ENCODE measurements around the gene LTC4S. TPM values are rescaled to one million over a fixed set of nuclear protein-coding genes. Genes with fewer than 3 reads are reported as not detected.

LTC4S gene
- total RNA-seq, 1 donor from 2014 or later, result 2.6 TPM

DNA sequence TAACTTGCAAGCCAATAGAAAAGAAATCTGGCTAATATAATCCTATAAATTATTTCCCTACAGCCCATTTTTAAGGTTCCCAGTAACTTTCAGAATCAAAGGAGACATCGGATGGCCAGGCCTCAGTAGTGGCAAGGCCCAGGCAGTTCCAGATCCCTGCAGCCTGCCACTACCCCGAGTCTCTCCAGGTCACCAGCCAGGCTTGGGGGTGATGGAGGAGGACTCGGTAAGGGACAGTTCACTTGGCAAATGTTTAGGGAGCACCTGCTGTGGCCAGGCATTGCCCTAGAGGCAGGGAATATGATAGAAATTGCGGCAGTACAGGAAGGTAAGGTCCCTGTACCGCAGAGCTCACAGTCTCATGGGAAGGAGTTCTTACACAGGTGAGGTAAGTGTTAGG lies 15.2 kb upstream of the LTC4S start:
- intact Hi-C loops (cut with micrococcal nuclease), result no loop called here
- TF ChIP-seq, protein P1, sequence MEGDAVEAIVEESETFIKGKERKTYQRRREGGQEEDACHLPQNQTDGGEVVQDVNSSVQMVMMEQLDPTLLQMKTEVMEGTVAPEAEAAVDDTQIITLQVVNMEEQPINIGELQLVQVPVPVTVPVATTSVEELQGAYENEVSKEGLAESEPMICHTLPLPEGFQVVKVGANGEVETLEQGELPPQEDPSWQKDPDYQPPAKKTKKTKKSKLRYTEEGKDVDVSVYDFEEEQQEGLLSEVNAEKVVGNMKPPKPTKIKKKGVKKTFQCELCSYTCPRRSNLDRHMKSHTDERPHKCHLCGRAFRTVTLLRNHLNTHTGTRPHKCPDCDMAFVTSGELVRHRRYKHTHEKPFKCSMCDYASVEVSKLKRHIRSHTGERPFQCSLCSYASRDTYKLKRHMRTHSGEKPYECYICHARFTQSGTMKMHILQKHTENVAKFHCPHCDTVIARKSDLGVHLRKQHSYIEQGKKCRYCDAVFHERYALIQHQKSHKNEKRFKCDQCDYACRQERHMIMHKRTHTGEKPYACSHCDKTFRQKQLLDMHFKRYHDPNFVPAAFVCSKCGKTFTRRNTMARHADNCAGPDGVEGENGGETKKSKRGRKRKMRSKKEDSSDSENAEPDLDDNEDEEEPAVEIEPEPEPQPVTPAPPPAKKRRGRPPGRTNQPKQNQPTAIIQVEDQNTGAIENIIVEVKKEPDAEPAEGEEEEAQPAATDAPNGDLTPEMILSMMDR (IDR thresholded peaks at IDR 0.05), result no peak
- CTCF ChIA-PET, result no interaction called here
- Mint-ChIP-seq H3K36me3 (ENCODE audit: low read depth) (peaks cover 61% of the 10 kb centered on the region), H3K4me1 (no peaks in the 10 kb centered on the region), H3K27ac (no peak overlapping the region), H3K9me3 (no peaks in the 10 kb centered on the region), H3K27me3 (no peaks in the 10 kb centered on the region), H3K4me3 (no peak overlapping the region)
- no peak for ATAC-seq (ENCODE audit: low read depth)
- POLR2A ChIA-PET, result no interaction called here
- no peak for DNase-seq

DNA sequence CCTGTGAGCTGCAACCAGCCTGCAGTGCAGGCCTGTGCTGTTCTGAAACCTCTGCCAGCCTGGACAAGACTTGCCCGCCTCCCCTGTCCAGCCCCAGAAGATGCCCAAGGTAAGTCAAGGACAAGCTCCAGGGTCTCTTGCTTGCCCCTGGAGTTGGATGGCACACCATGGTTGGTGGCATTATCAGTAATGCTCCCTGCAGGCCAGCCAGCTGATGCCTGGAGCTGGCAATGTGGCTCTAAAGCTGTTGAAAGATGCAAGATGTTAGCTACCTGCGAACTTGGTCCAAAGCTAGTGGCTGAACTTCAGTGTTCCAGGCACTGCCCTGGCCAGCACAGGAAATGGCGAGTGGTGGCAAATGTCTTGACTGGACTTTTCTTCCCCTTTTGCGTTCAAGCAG lies 14.0 kb upstream of the LTC4S start:
- no peaks in the 10 kb centered on the region for H3K27me3 Mint-ChIP-seq
- CTCF ChIA-PET, result no interaction called here
- peaks cover 50% of the 10 kb centered on the region for H3K36me3 Mint-ChIP-seq (ENCODE audit: low read depth)
- POLR2A ChIA-PET, result no interaction called here
- H3K4me3 Mint-ChIP-seq, result no peak overlapping the region
- ATAC-seq (ENCODE audit: low read depth) (no peak), DNase-seq (no peak)
- no peak overlapping the region for H3K27ac Mint-ChIP-seq
- H3K4me1 Mint-ChIP-seq, result no peaks in the 10 kb centered on the region
- intact Hi-C loops (cut with micrococcal nuclease), result no loop called here
- TF ChIP-seq, protein P1 (IDR thresholded peaks at IDR 0.05), result no peak
- no peaks in the 10 kb centered on the region for H3K9me3 Mint-ChIP-seq

DNA sequence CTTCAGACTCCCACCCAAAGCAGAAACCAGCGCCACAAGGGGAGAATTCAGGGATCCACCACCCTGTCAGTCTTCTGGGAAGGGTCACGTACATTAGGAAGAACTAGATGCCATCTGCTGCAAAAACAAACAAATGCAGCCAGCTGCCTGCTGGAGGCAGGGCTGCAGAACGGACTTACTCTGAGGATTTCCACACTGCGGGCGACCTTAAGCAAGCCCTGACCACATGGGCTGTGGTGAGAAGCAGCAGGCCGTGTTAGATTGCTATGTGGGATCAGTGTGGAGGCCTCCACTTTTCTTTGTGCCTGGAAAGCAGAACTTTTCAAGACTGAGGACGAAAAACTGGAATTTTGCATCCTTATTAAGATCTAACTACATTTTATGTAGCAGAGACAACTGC lies 13.4 kb upstream of the LTC4S start:
- POLR2A ChIA-PET, result no interaction called here
- DNase-seq (no peak), ATAC-seq (ENCODE audit: low read depth) (no peak)
- H3K4me1 Mint-ChIP-seq, result no peaks in the 10 kb centered on the region
- intact Hi-C loops (cut with micrococcal nuclease), result no loop called here
- TF ChIP-seq, protein P1 (IDR thresholded peaks at IDR 0.05), result no peak
- peaks cover 46% of the 10 kb centered on the region for H3K36me3 Mint-ChIP-seq (ENCODE audit: low read depth)
- H3K27ac Mint-ChIP-seq, result no peak overlapping the region
- no peaks in the 10 kb centered on the region for H3K9me3 Mint-ChIP-seq
- H3K27me3 Mint-ChIP-seq, result no peaks in the 10 kb centered on the region
- CTCF ChIA-PET, result no interaction called here
- H3K4me3 Mint-ChIP-seq, result no peak overlapping the region

DNA sequence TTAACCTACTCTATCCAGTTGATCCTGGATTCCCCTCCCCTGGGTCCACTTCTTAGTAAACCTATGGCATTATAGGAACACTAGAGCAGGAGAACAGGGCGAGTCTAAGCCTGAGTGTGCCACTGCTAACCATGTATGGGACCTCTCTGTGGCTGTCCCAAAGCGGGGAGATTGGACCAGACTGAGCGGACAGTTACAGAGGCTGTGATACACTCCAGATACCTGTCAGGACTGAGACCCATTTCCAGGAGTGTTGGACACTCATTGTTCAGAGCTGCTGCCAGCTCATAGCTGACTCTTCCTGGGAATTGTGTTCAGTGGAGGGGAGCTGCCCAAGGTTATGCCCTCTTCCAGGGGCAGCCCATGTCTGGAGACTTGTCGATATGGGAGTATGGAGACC lies 11.9 kb upstream of the LTC4S start:
- ChIA-PET POLR2A (no interaction called here), CTCF (no interaction called here)
- intact Hi-C loops (cut with micrococcal nuclease), result no loop called here
- Mint-ChIP-seq H3K27ac (no peak overlapping the region), H3K36me3 (ENCODE audit: low read depth) (peaks cover 32% of the 10 kb centered on the region), H3K9me3 (no peaks in the 10 kb centered on the region), H3K27me3 (no peaks in the 10 kb centered on the region), H3K4me1 (no peaks in the 10 kb centered on the region), H3K4me3 (no peak overlapping the region)
- DNase-seq, result no peak
- ATAC-seq (ENCODE audit: low read depth), result no peak
- TF ChIP-seq, protein P1 (IDR thresholded peaks at IDR 0.05), result no peak

DNA sequence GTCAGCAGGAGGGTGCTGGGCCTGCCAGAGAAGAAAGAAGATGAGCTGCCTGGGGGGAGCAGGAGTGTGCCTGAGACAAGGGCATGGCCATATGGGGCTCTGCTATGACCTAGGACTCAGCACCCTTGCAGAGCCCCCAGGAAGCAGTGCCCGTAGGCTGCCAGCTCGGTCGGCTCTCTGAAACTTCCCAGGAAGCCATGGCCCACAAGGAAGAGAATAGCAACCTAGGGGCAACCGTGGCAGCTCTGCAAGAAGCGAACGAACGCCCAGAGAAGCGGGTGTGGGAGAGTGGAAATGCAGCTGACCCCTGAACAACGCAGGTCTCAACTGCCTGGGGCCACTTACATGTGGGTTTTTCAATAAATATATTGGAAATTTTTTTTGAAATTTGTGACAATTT lies 10.7 kb upstream of the LTC4S start:
- Mint-ChIP-seq H3K4me3 (no peak overlapping the region), H3K27ac (no peak overlapping the region), H3K36me3 (ENCODE audit: low read depth) (peaks cover 21% of the 10 kb centered on the region), H3K9me3 (no peaks in the 10 kb centered on the region), H3K4me1 (no peaks in the 10 kb centered on the region), H3K27me3 (no peaks in the 10 kb centered on the region)
- CTCF ChIA-PET, result no interaction called here
- DNase-seq (no peak), ATAC-seq (ENCODE audit: low read depth) (no peak)
- POLR2A ChIA-PET, result interaction anchor here (0.5 kb wide), 1 partner anchor 59 kb away, joined by 3 read pairs; no protein-coding TSS in a partner anchor
- intact Hi-C loops (cut with micrococcal nuclease), result no loop called here
- TF ChIP-seq, protein P1 (IDR thresholded peaks at IDR 0.05), result no peak
